RWPE2 (cell line): ENCODE data around the gene LCA5.

ENCODE experiments used
- ATAC-seq: fragments of 200-7000 bp; cut with Tn5 transposase; 3 replicates; pipeline ENCODE4 v1.9.1; 2021; ENCODE audit warnings: low read depth
- DNase-seq: peaks from one replicate; pipeline ENCODE4 v3.0.0-alpha.2; 2020; ENCODE audit warnings: low spot score
- H3K27ac ChIP-seq: fragments of 450-650 bp; 2 replicates; pipeline ENCODE4 v1.5.1; 2017; ENCODE audit warnings: mild to moderate bottlenecking; ENCODE audit not compliant: poor library complexity, severe bottlenecking
- H3K27me3 ChIP-seq: fragments of 250-450 bp; sonication (Bioruptor Pico); 2 replicates; pipeline ENCODE4 v1.5.1; 2021; ENCODE audit warnings: mild to moderate bottlenecking, moderate library complexity; ENCODE audit not compliant: insufficient read depth, poor library complexity, severe bottlenecking
- H3K36me3 ChIP-seq: fragments of 250-450 bp; sonication (Bioruptor Pico); 2 replicates; pipeline ENCODE4 v1.5.1; 2020; ENCODE audit warnings: low read depth, mild to moderate bottlenecking, moderate library complexity
- H3K4me1 ChIP-seq: fragments of 250-450 bp; sonication (Bioruptor Pico); 2 replicates; pipeline ENCODE4 v1.5.1; 2021; ENCODE audit warnings: mild to moderate bottlenecking, moderate library complexity; ENCODE audit not compliant: insufficient read depth, poor library complexity, severe bottlenecking
- H3K4me3 ChIP-seq: fragments of 250-450 bp; sonication (Bioruptor Pico); 2 replicates; pipeline ENCODE4 v1.5.1; 2021; ENCODE audit warnings: mild to moderate bottlenecking, moderate library complexity; ENCODE audit not compliant: severe bottlenecking
- H3K9me3 ChIP-seq: fragments of 250-450 bp; sonication (Bioruptor Pico); 2 replicates; pipeline ENCODE4 v1.5.1; 2021; ENCODE audit warnings: mild to moderate bottlenecking, moderate library complexity; ENCODE audit not compliant: severe bottlenecking
- CTCF ChIP-seq: fragments of 450-650 bp; IDR thresholded peaks from one replicate; pipeline ENCODE4 v1.5.1; 2017; ENCODE audit warnings: mild to moderate bottlenecking, moderate library complexity; ENCODE audit not compliant: poor library complexity, severe bottlenecking

LCA5 gene

GRCh38 chr6:79559706-79560105, 22.5 kb upstream of the LCA5 start:
- Histone ChIP-seq H3K27me3 (no peaks in the 10 kb centered on the region), H3K27ac (no peak overlapping the region), H3K4me3 (no peak overlapping the region), H3K9me3 (no peaks in the 10 kb centered on the region), H3K36me3 (no peaks in the 10 kb centered on the region), H3K4me1 (no peaks in the 10 kb centered on the region)
- TF ChIP-seq CTCF, result no peak
- DNase-seq, result no peak
- ATAC-seq, result no peak

- Histone ChIP-seq H3K9me3 (no peaks in the 10 kb centered on the region), H3K27me3 (no peaks in the 10 kb centered on the region), H3K36me3 (no peaks in the 10 kb centered on the region), H3K4me1 (no peaks in the 10 kb centered on the region), H3K27ac (no peak overlapping the region), H3K4me3 (no peak overlapping the region)
- DNase-seq (no peak), ATAC-seq (no peak)
- no peak for TF ChIP-seq CTCF
These were observed 20.6 kb upstream of the LCA5 start for GRCh38 chr6:79557673-79558467.

GRCh38 chr6:79554305-79554704, 17.1 kb upstream of the LCA5 start:
- Histone ChIP-seq H3K4me3 (no peak overlapping the region), H3K27ac (no peak overlapping the region), H3K9me3 (no peaks in the 10 kb centered on the region), H3K27me3 (no peaks in the 10 kb centered on the region), H3K36me3 (no peaks in the 10 kb centered on the region), H3K4me1 (no peaks in the 10 kb centered on the region)
- TF ChIP-seq CTCF, result no peak
- ATAC-seq (no peak), DNase-seq (no peak)

GRCh38 chr6:79551401-79551800, 14.2 kb upstream of the LCA5 start:
- H3K36me3 ChIP-seq, result no peaks in the 10 kb centered on the region
- no peaks in the 10 kb centered on the region for H3K27me3 ChIP-seq
- no peak overlapping the region for H3K27ac ChIP-seq
- no peak for DNase-seq
- H3K4me1 ChIP-seq, result no peaks in the 10 kb centered on the region
- ATAC-seq, result no peak
- no peaks in the 10 kb centered on the region for H3K9me3 ChIP-seq
- H3K4me3 ChIP-seq, result no peak overlapping the region
- no peak for TF ChIP-seq CTCF

GRCh38 chr6:79548304-79548703, 11.1 kb upstream of the LCA5 start:
- H3K36me3 ChIP-seq, result no peaks in the 10 kb centered on the region
- no peak for ATAC-seq
- no peaks in the 10 kb centered on the region for H3K9me3 ChIP-seq
- peaks cover 18% of the 10 kb centered on the region for H3K4me1 ChIP-seq
- no peaks in the 10 kb centered on the region for H3K27me3 ChIP-seq
- H3K4me3 ChIP-seq, result no peak overlapping the region
- no peak for TF ChIP-seq CTCF
- DNase-seq, result no peak
- no peak overlapping the region for H3K27ac ChIP-seq
